ENCODE data around the gene GSX2.
A peak's percentile ranks its signal among the peaks of the same experiment; 100 is the strongest.

The GSX2 gene

GRCh38 chr4:54060116-54060515 lies 39.8 kb upstream of the GSX2 start:
- no peak for DNase-seq (ENCODE audit: low spot score)
- in situ Hi-C loops (cut with MboI; ENCODE audit: low pct_unique_long_range_greater_than_20kb, low sequenced_read_pairs, unreplicated experiment): no loop called here
- TF ChIP-seq CTCF (IDR thresholded peaks at IDR 0.05; ENCODE audit: extremely low read depth, insufficient read depth, missing control alignments): no peak

DNA sequence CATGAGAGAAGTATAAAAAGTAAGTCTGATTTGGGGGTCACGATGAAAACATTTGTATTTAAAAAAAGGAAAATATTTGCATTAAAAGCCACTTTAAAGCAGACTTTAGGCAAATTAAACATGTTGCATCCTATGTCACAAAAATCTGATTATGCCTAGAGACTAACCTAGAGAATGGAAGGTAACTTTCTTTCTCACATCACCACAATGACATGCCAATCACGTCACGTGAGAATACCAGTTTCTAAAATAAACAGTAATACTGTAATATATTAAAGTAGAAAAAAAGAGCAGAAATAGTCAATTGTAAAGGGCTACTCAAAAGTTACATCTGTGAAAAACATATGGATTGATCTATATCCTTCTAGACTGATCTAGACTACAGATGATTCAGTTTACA lies 38.9 kb upstream of the GSX2 start:
- TF ChIP-seq CTCF (IDR thresholded peaks at IDR 0.05; ENCODE audit: extremely low read depth, insufficient read depth, missing control alignments): no peak
- in situ Hi-C loops (cut with MboI; ENCODE audit: low pct_unique_long_range_greater_than_20kb, low sequenced_read_pairs, unreplicated experiment): no loop called here
- DNase-seq (ENCODE audit: low spot score): no peak

- in situ Hi-C loops (cut with MboI; ENCODE audit: low pct_unique_long_range_greater_than_20kb, low sequenced_read_pairs, unreplicated experiment): no loop called here
- no peak for DNase-seq (ENCODE audit: low spot score)
- no peak for TF ChIP-seq CTCF (IDR thresholded peaks at IDR 0.05; ENCODE audit: extremely low read depth, insufficient read depth, missing control alignments)
Measured at GRCh38 chr4:54061873-54062272, 38.1 kb upstream of the GSX2 start.

- in situ Hi-C loops (cut with MboI; ENCODE audit: low pct_unique_long_range_greater_than_20kb, low sequenced_read_pairs, unreplicated experiment): no loop called here
- no peak for TF ChIP-seq CTCF (IDR thresholded peaks at IDR 0.05; ENCODE audit: extremely low read depth, insufficient read depth, missing control alignments)
- no peak for DNase-seq (ENCODE audit: low spot score)
Measured at GRCh38 chr4:54062392-54062791, 37.6 kb upstream of the GSX2 start.

DNA sequence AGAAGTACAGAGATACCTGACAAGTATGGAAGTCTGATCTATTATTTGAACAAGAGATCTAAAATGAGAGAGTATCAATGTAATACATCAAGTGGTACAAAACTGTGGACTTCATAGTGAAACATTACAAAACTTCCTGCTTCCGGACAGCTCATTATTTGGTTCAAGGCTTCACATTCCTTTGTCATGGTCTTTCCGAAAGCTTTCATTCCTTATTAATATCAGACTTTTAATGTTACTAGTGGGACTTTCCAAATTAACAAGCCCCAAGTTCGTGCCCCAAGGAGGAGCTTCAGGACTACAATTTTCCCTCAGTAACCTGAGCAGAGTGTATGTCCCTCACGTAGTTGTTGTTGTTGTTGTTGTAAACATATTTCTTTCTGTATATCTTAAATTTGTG lies 36.7 kb upstream of the GSX2 start:
- peak; percentile 14 for DNase-seq (ENCODE audit: low spot score)
- in situ Hi-C loops (cut with MboI; ENCODE audit: low pct_unique_long_range_greater_than_20kb, low sequenced_read_pairs, unreplicated experiment): no loop called here
- TF ChIP-seq CTCF (IDR thresholded peaks at IDR 0.05; ENCODE audit: extremely low read depth, insufficient read depth, missing control alignments): no peak

GRCh38 chr4:54063737-54064316 lies 36.1 kb upstream of the GSX2 start:
- peak; percentile 48 for DNase-seq (ENCODE audit: low spot score)
- in situ Hi-C loops (cut with MboI; ENCODE audit: low pct_unique_long_range_greater_than_20kb, low sequenced_read_pairs, unreplicated experiment): no loop called here
- TF ChIP-seq CTCF (IDR thresholded peaks at IDR 0.05; ENCODE audit: extremely low read depth, insufficient read depth, missing control alignments): no peak

All from GM13977 (cell line).